GM21737 (cell line): ENCODE data around the gene STX18.
"Not testable (repeated sequence)": the region's sequence is repeated elsewhere in the genome, so short reads cannot be mapped to it uniquely, and the experiment has no call there.

Experiments used
- ATAC-seq: cut with Tn5 transposase; IDR thresholded peaks from one replicate; pipeline ENCODE4 v1.9.1; 2021; ENCODE audit warnings: mild to moderate bottlenecking, moderate library complexity; ENCODE audit not compliant: unreplicated experiment

The STX18 gene

DNA sequence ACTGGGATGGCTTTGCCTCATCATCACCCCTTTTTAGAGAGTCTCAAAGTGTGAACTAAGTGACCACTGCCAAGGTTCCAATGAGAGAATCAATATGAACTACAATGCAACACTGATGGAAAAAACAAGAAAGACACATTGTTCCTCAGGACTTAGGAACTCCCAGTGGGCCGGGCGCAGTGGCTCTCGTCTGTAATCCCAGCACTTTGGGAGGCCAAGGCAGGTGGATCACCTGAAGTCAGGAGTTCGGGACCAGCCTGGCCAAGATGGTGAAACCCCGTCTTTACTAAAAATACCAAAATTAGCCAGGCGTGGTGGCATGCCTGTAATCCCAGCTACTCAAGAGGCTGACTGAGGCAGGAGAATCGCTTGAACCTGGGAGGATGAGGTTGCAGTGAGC is 119.7 kb downstream of the STX18 start:
- ATAC-seq: not testable (repeated sequence)

DNA sequence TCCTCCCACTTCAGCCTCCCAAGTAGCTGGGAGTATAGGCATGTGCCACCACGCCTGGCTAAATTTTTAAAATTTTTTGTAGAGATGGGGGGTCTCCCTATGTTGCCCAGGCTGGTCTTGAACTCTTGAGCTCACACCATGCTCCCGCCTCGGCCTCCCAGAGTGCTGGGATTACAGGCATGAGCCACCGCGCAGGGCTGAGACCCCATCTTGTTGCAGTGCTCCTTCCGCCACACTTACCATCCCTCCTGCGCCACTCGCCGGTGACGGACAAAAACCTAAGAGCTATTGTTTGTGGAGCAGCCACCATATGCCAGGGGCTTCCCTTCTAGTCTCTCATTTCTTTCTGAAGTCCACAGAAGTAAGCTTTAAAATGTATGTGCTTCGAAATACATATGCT is 120.5 kb downstream of the STX18 start:
- no peak for ATAC-seq

DNA sequence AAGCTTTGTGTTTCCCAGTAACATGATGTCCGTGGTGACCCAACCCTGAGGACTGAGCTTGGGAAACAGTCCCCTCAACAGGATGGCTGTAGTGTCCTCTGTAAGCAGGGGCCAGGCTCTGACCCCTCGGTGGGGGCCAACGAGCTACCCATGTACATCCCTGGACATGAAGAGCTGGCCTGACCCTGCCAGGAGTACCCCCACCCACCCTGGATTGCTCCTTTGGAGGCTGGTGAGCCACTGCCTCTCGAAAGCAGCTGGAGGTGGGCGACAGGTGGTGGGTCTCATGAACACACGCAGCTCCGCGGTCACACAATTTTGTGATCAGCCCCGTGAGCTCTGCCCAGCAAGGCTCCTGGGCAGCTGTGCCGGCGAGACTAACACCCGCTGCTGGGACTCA is 121.4 kb downstream of the STX18 start:
- no peak for ATAC-seq

DNA sequence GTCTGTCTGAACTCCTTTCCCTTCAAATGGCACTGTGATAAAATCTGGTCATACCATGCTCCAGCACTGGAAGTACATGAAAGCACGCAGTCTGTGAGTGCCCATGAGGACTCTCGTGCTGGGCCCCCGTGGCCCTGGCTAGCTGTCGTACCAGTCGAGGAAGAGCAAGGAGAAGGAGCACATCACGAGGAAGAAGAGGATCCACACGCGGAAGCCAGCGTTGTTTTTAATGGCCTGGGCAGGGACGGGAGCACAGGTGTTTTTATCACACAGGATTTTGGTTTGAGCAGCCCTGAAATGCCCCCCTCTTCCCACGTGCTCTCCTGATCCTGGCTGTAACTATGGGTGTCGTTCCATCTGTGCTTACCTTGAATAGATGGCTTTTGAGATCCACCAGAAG is 122.0 kb downstream of the STX18 start:
- no peak for ATAC-seq

DNA sequence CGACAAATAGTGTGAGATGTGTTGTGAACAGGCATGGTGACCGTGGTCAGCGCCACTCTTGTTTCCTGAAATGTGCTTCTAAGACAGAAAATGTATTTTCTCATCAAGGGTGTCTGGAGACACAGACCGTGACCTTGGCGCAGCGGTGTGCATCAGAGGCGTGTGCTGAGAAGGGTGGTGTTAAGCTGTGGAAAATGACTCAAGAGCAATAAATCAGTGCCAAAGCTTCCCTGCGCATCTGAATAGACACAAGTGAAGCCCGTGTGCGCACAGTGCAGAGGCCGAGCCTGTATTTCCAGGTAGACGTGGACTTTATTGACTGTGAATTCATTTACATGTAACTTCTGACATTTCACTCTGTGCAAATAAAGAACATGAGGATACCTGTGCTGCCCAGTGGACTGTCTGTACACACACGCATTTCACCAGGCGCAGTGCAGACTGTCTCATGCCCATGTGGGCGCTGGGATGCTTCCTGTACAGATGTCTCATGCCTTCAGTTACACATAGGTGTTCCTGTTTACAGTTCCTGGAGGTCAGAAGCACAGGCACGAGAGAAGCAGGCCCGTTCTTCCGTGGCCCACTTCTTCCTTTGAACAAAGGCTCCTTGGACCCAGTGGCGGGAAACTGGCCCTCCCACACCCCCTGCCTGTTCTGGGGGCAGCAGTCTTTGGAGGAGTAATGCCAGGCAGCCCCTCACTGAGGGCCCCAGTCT is 123.0 kb downstream of the STX18 start:
- no peak for ATAC-seq

DNA sequence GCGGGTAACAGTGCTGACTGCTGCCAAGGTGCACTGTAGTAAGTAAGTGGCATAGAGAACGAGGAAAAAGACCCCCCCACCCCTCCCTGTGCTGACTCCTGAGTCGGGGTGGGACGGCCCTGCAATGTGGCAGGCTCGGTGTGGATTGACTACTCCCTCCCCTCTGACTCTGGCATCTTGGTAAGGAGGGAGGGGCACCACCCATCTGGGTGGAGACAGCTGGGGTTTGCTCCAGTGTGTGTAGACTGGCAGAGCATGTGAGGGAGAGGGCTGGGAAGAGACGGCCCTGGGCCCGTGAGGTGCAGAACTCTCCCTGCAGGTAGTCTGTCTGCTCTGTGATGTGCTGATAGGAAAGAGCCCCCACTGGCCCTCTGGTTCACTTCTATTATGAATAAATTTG is 124.0 kb downstream of the STX18 start:
- ATAC-seq: no peak

DNA sequence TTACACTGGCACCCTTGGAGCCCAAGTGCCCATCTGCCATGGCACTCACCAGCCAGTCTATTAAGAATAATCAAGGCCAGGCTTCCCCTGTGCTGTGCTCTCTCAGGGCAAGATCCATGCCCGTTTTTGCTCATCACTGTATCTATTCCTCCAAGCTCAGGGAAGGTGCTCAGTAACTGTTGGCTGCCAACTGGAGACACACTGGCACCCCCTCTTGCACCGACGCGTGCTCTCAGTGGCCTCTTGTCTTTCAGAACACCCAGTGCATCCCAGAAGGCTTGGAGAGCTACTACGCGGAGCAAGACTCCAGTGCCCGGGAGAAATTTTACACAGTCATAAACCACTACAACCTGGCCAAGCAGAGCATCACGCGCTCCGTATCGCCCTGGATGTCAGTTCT is 124.9 kb downstream of the STX18 start:
- no peak for ATAC-seq

DNA sequence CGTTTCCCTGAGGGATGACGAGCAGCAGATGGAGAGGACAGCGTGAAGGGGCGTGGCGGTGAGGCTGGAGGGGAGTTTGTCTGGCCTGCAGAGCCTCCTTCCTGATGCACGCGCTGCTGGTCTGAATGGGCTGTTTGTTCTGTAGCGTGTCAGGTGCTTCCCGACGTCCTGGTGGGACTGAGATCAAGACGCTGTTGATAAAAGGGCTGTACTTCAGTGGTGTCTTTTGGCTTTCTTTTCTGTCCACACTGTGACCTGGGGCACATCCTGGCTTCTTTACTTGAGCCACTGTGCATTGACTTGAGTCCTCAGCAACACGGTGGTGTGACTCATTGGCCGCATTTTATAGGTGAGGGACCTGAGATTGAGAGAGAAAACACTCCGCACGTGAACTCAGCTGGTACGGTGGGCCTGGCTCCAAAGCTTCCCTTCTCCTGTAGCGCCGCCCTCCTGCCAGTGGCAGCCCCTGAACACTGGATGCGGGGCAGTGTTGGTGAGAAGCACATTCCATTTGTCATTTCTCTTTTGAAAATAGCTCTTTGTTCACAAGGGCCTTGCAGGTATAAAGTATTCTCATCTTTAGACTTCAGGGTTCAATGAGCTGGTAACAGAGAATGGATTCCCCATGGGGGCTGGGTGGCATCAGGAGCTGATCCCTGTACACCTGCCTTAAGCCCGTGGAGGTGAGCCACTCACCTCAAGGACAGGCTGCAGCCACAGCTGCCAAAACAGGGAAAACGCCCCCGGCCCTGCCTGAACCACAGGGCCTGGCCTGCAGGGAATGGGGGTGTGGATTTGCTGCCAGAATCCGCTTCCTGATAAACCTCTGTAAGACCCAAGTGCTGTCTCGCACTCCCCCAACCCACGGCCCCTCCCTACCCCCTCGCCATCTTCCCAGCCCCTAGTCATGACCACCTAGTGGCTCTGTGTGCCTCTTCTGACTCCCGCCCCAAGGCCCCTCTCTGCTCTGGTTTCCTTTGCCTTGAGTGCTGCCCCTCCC is 125.7 kb downstream of the STX18 start:
- no peak for ATAC-seq

DNA sequence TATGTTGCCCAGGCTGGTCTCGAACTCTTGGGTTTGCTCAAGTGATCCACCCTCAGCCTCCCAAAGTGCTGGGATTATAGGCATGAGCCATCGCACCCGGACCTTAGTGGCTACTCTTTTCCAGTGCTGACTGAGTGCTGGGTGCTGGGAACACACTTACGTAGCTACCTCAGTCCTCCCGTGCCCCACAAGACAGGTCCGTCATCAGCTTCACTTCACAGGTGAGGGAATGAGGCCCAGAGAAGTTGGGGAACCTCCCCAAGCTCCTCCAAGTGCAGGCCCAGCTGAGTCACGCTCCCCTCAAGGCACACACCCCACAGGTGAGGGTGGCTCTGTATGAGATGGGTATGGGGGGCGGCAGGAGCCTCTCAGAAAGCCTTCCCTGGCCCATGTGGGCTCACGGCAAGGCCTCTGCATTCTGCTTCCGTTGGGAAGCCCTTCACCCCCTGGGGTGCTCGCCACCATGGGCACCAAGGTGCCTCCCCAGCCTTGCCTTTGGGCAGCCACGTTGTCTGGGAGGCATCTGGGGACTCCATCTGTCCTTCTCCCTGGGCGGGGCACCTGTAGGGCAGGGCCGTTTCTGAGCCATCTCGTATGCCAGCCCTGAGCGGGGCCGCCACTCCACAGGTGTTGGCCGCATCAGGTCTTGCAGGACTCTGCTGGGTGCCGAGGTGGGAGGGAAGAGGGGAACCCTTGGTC is 126.6 kb downstream of the STX18 start:
- ATAC-seq: no peak

DNA sequence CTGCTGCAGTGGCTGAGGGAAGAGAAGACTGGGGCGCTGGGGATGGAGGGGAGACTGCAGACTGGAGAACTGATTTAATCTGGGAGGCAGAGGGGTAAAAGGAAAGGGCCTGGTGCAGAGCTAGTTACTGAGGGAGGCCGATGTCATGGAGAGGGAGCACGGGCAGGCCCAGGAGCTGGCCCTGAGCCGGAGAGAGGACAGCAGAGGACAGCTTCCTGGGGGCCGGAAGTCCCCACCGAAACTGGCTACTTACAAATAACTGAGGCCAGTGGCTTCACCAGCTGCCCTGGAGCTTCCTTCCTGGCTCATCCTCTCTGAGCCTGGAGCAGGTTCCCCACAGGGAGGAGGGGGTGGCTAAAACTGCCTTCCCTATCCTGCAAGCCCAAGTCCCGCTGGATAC is 128.0 kb downstream of the STX18 start:
- ATAC-seq: no peak

DNA sequence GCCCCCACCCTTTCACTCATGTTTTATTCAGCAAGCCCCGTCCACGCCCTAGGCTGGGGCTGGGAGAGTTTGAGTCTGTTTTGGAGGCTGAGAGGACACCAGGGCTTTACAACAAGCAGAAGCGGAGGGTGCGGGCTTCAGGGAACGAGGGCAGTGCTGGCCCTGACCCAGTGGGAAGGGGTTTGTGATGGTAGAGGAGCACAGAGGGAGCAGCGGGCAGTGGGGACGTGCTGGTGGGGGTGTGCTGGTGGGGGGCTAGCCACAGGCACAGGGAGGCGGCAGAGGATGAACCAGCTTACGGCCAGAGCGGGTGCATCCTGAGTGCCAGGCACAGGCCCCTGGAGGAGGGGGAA is 128.5 kb downstream of the STX18 start:
- no peak for ATAC-seq

DNA sequence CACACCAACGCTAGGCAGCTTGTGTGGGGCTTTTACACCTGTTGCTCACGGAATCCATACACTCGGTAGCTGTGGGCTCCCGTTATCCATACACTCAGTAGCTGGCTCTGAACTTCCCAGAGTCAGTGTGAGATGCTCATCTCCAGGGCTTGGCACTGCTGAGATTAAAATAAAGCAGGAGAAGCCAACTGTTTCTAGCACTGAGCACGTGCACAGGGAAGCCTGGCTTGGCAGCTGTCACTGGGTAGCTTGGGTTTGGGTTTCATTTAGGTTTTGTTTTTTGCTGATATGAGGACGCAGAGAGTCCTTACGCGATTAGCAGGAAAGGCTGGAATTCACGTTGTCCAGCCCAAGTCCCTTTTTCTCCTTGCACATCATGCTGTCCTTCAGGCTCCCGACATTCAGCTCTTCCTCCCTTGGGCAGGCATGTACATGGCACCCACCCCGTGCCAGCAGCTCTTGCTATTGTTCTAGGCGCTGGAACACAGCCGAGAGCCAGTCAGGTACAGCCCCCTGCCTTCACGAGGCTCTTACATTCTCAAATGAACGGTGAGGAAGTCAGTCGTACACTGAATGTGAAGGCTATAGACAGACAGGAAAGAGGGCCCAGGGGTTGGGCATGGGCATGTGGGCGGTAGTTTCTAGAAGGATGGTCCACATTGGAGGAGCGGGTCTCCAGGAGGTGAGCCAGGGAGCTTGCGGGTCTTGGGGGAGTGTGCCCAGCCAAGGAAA is 129.0 kb downstream of the STX18 start:
- ATAC-seq: no peak

DNA sequence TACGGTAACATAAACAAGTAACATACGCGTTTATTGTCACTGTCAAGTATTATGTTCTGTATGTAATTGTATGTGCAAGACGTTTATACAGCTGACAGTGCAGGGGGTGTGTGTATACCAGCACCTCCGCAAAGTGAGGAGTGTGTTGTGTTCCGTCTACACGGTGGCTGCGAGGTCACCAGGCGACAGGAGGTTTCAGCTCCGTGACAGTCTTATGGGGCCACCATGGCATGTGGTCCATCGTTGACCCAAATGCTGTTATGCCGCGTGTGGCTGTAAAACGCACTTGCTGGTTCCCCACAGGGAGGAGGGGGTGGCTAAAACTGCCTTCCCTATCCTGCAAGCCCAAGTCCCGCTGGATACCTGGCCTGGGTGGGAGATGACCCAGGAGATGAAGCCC is 129.9 kb downstream of the STX18 start:
- ATAC-seq: no peak

DNA sequence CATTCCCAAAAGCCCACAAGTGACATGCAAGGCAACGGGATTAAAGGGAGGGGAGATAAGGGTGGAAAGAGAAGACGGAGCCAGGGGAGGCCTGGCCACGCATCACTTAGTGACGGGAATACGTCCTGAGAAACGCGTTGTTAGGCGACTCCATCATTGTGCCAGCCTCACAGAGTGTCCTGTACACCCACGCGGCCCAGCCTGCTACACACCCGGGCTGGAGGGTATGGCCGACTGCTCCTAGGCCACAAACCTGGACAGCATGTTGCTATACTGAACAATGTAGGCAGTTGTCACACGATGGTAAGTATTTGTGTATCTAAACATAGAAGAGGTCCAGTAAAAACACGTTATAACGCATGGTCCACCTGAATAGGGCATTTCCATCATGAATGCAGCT is 131.6 kb downstream of the STX18 start:
- ATAC-seq: no peak

DNA sequence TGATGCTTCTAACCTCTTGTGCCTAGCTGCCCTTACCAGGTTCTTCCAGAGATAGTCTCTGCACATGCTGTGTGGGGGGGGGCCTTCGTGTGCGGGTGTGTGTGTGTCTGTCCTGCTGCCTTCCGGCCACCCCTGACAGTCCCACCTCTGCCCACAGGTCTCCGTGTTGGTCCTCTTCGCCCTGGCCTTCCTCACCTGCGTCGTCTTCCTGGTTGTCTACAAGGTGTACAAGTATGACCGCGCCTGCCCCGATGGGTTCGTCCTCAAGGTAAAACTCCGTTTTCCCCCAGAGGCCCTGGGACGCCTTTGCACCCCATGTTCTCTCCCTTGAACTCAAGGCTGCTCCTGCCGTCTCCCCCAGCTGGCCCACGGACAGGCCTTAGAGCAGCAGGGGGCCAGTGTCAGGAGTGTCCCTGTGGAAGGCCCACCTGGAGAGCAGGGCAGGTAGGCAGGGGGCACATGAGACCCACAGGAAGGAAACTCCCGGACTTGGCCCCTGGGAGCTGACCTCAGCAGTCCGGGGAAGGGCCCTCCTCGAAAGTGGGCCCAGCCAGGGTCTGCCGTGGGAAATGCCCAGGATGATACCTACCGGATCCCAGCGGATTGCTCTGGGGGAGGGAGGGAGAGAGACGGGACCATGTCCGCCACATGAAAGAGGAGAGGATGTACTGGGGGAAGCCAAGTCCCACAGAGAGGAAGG is 132.3 kb downstream of the STX18 start:
- ATAC-seq: no peak

DNA sequence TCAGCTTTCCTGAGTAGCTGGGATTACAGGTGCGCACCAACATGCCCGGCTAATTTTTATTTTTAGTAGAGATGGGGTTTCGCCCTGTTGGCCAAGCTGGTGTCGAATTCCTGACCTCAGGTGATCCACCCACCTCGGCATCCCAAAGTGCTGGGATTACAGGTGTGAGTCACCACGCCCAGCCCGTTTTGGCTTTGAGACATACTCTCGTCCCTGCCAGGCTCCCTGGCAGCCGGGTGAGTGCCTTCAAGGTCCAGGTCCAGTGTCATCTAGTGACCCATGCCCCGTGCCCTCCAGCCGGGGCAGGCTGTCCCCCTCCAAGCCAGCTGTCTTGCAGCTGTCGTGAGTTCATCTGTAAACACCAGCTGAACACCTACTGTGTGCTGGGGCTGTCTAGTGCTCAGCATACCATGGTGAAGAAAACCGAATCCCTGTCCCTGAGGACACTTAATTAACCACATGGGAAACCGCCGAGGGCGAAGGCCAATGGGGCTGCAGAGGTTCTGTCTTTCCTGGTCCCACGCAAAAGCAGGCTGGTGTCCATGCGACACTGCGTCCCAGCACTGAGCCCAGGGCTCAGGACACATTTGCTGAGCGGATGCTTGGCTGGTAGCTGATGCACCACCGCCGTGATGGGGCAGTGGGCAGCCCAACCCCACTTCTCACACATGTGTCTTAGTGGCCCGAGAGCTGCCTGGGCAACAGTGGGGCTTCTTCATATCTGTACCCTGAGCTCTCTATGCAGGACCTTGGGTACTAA is 133.1 kb downstream of the STX18 start:
- no peak for ATAC-seq

DNA sequence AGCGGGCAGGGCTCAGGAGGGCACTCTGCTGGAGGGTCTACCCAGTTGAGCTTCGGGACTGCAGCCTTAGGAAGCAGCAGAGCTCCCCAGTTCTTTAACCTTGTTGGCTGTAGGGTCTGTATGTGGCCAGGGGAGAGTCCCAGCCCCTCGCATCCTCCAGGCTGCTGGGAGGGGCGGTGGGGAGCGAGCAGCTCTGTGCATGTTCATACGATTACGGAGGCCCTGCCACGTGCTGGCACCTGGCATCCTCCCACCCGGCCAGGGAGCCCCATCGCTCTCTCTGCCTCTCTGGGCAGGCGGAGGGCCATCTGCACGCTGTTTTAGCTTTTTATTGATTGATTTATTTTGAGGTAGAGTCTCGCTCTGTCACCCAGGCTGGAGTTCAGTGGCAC is 133.7 kb downstream of the STX18 start:
- ATAC-seq: no peak

DNA sequence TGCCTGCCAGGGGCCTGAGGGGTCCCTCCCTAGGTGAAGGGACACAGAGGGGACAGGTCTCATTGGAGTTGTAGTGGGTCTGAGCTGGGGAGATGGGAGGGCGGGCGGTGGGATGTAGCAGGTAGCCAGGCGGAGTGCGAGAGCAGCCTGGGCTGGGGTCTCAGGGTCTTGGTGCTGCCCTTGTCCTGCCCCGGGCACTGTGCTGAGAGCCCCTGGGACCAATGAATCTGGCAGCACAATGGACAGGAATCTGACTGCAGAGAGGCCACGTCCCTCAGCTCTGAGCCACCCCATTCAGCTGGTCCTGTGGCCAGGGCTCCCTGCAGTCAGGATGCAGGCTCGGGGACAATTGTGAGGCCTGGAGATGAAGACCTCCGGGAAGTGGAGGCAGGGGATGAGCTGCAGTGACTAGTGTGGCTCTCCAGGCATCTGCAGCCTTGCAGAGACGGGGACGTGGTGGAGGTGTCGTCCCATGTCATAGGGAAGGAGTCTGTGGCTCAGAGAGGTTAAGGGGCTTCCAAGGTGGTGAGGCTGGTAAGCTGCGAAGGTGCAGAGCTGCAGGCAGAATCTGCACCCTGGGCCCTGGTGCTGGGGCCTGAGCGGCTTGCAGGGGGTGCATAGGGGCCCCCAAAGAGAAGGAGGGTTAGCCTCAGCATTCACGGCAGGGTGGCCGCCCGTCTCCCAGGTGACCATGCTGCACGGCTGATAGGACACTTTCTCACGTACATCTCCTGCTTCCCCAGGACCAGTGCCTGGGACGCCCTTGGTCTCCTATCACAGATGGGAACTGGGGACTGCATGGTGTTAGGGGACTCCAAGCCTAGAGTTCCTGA is 134.3 kb downstream of the STX18 start:
- ATAC-seq: no peak
